GM19455 (cell line): ENCODE data around the gene RFX1.
"Not testable (repeated sequence)": the region's sequence is repeated elsewhere in the genome, so short reads cannot be mapped to it uniquely, and the experiment has no call there.

Experiments
- ATAC-seq: cut with Tn5 transposase; IDR thresholded peaks from one replicate; pipeline ENCODE4 v1.9.1; 2021; ENCODE audit not compliant: unreplicated experiment

RFX1 gene

DNA sequence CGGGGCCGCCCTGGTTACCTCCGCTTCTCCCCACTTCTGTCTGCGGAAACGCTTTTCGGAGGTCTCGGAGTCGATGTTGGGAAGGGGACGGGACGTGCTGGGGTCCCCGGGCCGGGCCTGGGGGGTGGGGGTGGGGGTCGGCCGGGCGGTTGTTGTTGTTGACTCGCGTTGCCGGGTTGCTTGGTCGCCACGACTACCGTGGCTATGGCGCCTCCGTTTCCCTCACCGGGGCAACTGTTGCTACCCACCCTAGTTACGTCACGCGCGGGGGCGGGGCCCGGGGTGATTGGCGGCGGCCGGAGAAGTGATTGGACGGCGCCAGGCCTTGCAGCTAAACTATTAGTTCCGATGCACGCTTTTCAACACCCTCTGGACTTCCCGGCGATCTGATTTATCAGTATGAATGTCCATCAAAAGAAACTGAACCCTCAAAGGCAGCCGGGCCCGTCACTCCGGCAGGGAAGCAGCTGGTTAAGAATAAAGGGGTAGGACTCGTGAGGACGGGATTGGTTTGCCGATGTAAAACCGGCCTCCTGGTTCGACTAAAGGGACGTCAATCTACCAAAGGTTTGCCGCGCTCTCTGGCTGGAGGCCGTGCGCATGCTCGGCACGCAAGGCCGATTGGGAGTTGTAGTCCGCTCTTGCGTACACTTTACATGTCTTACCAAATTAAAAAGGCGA lies at the start of gene RFX1:
TSS of gene RFX1 (minus strand) at position 236 of the 681 bp plus-strand sequence. CDS start 12,477 bp downstream, outside the sequence.
- ATAC-seq: peak; percentile 71

GRCh38 chr19:14055396-14055795 lies 49.3 kb upstream of the RFX1 start:
- ATAC-seq: no peak

GRCh38 chr19:14054721-14055120 lies 48.6 kb upstream of the RFX1 start:
- ATAC-seq: no peak

- no peak for ATAC-seq
These were observed 48.0 kb upstream of the RFX1 start for GRCh38 chr19:14054099-14054498.

- ATAC-seq: no peak
These were observed 47.4 kb upstream of the RFX1 start for GRCh38 chr19:14053500-14053899.

- no peak for ATAC-seq
These were observed 46.9 kb upstream of the RFX1 start for GRCh38 chr19:14053032-14053431.

GRCh38 chr19:14052470-14052869 lies 46.4 kb upstream of the RFX1 start:
- ATAC-seq: no peak

- ATAC-seq: no peak
These were observed 45.9 kb upstream of the RFX1 start for GRCh38 chr19:14051980-14052379.

DNA sequence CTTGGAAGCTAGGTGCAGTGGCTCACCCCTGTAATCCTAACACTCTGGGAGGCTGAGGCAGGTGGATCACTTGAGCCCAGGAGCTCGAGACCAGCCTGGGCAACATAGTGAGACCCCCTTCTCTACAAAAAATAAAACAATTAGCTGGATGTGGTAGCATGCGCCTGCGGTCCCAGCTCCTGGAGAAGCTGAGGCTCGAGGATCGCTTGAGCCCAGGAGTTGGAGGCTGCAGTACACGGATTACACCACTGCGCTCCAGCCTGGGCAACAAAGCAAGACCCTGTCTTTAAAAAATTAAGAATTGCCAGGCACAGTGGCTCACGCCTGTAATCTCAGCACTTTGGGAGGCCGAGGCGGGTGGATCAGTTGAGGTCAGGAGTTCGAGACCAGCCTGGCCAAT lies 44.8 kb upstream of the RFX1 start:
- not testable (repeated sequence) for ATAC-seq

- ATAC-seq: no peak
These were observed 44.4 kb upstream of the RFX1 start for GRCh38 chr19:14050512-14050911.

DNA sequence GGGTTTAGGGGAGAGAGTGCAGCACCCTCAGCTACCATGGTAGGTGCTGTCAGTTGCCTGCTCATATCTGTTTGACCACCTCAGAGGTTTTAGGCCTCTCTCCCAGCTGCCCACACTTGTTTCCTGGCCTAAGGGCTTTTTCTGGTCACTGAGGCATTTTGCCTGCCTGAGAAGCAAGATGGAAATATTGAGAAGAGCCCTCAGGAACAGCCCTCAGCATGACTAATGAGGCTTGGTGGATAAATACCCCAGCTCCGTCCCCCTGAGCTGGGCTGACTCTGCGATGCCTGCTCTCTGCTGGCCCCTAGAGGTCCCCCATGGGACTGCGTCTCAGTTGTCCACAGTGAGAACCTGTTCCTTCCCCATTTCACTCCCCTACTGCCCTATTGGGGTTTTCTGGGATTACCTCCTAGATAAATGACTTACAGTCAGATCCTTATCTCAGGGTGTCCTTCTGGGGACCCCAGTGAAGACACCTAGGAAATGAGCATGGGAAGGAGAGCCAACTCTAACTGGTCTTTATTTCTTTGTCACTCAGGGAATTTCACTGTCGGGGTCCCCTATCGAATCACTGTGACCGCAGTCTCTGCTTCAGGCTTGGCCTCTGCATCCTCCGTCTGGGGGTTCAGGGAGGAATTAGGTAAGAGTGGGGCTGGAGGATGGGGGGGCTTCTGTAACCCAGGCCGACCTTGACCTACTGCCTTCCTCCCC lies 42.5 kb upstream of the RFX1 start:
- ATAC-seq: no peak

GRCh38 chr19:14047866-14048265 lies 41.7 kb upstream of the RFX1 start:
- not testable (repeated sequence) for ATAC-seq

DNA sequence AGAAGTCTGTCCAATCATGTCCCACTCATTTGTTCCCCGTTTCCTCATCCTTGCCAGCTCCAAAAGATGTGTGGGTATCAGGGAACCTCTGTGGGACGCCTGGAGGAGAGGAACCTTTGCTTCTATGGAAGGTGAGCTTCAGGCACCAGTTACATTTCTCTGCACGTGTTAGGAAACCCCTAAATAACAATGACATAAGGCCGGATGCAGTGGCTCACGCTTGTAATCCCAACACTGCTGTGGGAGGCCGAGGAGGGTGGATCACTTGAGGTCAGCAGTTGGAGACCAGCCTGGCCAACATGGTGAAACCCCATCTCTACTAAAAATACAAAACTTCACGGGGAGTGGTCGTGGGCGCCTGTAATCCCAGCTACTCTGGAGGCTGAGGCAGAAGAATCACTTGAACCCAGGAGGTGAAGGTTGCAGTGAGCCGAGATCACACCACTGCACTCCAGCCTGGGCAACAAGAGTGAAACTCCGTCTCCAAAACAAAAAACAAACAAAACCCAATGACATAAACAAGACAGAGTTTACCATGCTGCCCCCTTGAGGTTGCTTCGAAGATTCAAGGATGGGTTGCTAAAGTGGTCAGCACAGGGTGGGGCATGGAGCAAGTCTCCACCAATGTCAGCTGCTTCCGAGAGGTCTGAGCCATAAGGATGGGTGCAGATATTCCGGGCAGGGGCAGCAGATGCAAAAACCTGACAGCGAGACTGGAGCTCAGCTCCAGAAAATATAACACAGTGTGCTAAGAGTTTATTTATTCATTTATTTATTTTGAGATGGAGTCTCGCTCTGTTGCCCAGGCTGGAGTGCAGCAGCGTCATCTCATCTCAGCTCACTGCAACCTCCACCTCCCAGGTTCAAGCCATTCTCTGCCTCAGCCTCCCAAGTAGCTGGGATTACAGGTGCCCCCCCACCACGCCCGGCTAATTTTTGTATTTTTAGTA lies 36.8 kb upstream of the RFX1 start:
- ATAC-seq: not testable (repeated sequence)

DNA sequence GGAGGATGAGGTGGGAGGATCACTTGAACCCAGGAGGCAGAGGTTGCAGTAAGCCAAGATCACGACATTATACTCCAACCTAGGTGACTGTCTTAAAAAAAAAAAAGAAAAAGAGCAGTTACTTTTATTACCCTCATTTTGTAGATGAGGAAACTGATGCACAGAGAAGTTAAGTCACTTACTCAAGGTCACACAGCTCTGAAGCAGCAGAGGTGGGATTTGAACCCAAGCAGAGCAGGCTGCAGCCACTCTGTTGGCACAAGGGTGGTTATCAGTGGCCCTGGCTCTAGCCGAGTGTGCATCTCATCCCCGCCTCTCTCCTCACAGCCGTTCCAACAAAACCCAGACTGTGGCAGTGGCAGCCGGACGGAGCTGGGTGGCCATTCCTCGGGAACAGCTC lies 33.1 kb upstream of the RFX1 start:
- ATAC-seq: no peak

DNA sequence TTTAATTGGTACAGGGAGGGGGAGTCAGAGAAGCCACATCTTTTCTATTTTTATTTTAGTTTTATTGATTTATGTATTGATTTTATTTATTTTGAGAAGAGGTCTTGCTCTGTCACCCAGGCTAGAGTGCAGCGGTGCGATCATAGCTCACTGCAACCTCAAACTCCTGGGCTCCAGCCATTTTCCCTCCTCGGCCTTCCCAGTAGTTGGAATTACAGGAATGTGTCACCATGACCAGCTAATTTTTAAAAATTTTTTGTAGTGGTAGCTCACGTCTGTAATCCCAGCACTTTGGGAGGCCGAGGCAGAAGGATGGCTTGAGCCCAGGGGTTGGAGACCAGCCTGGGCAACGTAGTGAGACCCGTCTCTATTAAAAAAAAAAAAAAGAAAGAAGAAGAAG lies 29.6 kb upstream of the RFX1 start:
- no peak for ATAC-seq

DNA sequence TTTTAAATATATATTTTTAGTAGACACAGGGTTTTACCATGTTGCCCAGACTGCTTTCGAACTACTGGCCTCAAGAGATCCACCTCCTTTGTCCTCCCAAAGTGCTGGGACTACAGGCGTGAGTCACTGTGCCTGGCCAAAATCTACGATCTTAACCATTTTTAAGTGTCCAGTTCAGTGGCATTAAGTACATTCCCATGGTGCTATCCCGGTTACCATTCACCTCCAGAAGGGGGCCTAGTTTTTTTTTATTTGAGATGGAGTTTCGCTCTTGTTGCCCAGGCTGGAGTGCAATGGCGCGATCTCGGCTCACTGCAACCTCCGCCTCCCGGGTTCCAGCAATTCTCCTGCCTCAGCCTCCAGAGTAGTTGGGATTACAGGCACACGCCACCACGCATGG lies 29.0 kb upstream of the RFX1 start:
- ATAC-seq: not testable (repeated sequence)

DNA sequence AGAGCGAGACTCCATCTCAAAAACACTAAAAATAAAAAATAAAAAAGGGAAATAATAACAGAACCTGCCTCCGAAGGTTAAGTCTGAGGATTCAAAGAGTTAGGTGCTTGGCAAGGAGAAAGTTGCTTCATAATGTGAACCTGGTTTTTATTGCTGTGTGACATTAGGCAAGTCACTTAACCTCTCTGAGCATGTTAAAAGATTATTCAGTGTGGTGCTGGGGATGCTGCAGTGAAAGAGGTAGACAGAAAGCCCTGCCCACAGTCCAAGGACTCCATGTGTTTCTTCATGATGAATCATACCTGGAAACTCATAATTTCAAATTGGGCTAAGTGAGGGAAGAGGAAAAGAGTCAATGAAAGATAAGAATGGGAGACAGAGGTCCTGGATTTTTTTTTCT lies 27.8 kb upstream of the RFX1 start:
- no peak for ATAC-seq

DNA sequence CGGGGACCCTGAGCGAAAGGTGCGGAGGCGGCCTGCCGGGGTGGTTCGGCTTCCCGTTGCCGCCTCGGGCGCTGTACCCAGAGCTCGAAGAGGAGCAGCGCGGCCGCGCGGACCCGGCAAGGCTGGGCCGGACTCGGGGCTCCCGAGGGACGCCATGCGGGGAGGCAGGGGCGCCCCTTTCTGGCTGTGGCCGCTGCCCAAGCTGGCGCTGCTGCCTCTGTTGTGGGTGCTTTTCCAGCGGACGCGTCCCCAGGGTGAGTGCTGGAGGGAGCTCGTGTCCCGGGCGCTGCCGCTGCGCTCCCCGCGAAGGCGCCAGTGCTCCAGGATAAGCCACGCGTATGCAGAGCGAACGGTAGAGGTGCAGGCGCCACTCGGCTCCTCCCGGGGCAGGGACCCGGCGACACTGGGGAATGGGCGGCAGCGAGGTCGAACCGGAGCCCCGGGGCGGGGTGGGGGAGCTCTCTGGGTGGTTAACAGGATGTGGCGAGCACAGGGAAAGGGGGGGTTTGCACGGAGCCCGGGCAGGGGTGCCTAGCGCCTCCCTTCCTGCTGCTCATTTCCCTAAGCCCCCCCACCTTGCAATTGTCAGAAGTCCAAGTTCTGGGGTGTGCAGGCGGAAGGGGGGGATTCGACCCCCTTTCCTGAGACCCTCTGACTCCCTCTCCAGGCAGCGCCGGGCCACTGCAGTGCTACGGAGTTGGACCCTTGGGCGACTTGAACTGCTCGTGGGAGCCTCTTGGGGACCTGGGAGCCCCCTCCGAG lies 25.8 kb upstream of the RFX1 start, which contains the start of gene IL27RA:
TSS of gene IL27RA (plus strand) at position 44 of the 762 bp plus-strand sequence. CDS start at position 155, 111 bp downstream.
- ATAC-seq: peak; percentile 60

DNA sequence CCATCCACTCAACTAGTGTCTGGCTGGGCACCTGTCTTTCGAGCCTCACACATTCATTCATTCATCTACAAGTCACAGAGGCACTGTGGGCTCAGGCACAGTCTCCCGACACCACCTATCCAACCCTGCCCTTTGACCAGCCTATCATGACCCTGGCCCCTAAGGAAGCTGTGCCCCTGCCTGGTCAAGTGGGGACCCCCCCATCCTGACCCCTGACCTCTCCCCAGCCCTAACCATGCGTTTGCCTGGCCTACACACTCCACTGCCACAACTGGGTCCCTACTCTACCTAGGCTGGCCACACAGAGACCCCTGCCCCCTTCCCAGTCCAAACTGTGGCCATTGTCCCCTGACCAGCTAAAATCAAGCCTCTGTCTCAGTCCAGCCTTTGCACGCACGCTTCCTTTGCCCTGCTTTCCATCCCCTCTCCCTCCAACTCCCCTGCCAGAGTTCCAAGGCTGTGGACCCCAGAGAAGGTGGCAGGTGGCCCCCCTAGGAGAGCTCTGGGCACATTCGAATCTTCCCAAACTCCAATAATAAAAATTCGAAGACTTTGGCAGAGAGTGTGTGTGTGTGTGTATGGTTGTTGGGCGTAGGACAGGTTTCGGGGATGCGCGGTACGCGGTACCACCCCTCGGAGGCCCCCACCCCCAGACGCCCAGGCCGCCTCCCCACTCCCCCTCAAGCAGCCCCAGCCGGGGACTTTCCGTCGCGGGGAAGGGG lies 25.0 kb upstream of the RFX1 start:
- ATAC-seq: no peak

- no peak for ATAC-seq
These were observed 22.8 kb upstream of the RFX1 start for GRCh38 chr19:14028901-14029300.
